Measurements from ENCODE around the gene IVD. TPM values are rescaled to one million over a fixed set of nuclear protein-coding genes. Genes with fewer than 3 reads are reported as not detected.

The IVD gene
- total RNA-seq, 1 donor from 2014 or later: 115 TPM

- H3K4me3 ChIP-seq: no peak overlapping the region
- ATAC-seq (no peak), DNase-seq (no peak)
- H3K27ac ChIP-seq: no peak overlapping the region
- no peak for TF ChIP-seq CTCF (IDR thresholded peaks at IDR 0.05)
- H3K27me3 ChIP-seq: no peaks in the 10 kb centered on the region
- intact Hi-C loops (cut with DNase I): no loop called here
- no peaks in the 10 kb centered on the region for H3K9me3 ChIP-seq
- H3K36me3 ChIP-seq: peaks cover 71% of the 10 kb centered on the region
- peaks cover 13% of the 10 kb centered on the region for H3K4me1 ChIP-seq
Observed at GRCh38 chr15:40410476-40410875, 4.9 kb downstream of the IVD start.

- peaks cover 85% of the 10 kb centered on the region for H3K36me3 ChIP-seq
- no peak overlapping the region for H3K4me3 ChIP-seq
- no peaks in the 10 kb centered on the region for H3K9me3 ChIP-seq
- H3K27ac ChIP-seq: no peak overlapping the region
- intact Hi-C loops (cut with DNase I): no loop called here
- peaks cover 4% of the 10 kb centered on the region for H3K4me1 ChIP-seq
- H3K27me3 ChIP-seq: no peaks in the 10 kb centered on the region
- TF ChIP-seq CTCF (IDR thresholded peaks at IDR 0.05): no peak
- DNase-seq (no peak), ATAC-seq (no peak)
Observed at GRCh38 chr15:40412095-40412759, 6.6 kb downstream of the IVD start.

- intact Hi-C loops (cut with DNase I): no loop called here
- H3K27me3 ChIP-seq: no peaks in the 10 kb centered on the region
- DNase-seq: no peak
- H3K9me3 ChIP-seq: no peaks in the 10 kb centered on the region
- no peak overlapping the region for H3K27ac ChIP-seq
- H3K36me3 ChIP-seq: peaks cover 91% of the 10 kb centered on the region
- no peaks in the 10 kb centered on the region for H3K4me1 ChIP-seq
- no peak for TF ChIP-seq CTCF (IDR thresholded peaks at IDR 0.05)
- no peak for ATAC-seq
- H3K4me3 ChIP-seq: no peak overlapping the region
Observed at GRCh38 chr15:40413036-40413435, 7.4 kb downstream of the IVD start.

GRCh38 chr15:40414816-40415215, 9.2 kb downstream of the IVD start:
- no peak for DNase-seq
- no peak for TF ChIP-seq CTCF (IDR thresholded peaks at IDR 0.05)

GRCh38 chr15:40415226-40415625, 9.6 kb downstream of the IVD start:
- Histone ChIP-seq H3K27ac (no peak overlapping the region), H3K27me3 (no peaks in the 10 kb centered on the region), H3K9me3 (no peaks in the 10 kb centered on the region), H3K36me3 (peaks cover 81% of the 10 kb centered on the region), H3K4me3 (no peak overlapping the region), H3K4me1 (peaks cover 3% of the 10 kb centered on the region)
- intact Hi-C loops (cut with DNase I): no loop called here
- ATAC-seq (no peak), DNase-seq (no peak)
- TF ChIP-seq CTCF (IDR thresholded peaks at IDR 0.05): no peak

More at GRCh38 chr15:40414816-40415215, 9.2 kb downstream of the IVD start:
- intact Hi-C loops (cut with DNase I): no loop called here
- H3K36me3 ChIP-seq: peaks cover 84% of the 10 kb centered on the region
- H3K4me1 ChIP-seq: no peaks in the 10 kb centered on the region
- H3K27me3 ChIP-seq: no peaks in the 10 kb centered on the region
- ATAC-seq: no peak
- H3K9me3 ChIP-seq: no peaks in the 10 kb centered on the region
- no peak overlapping the region for H3K27ac ChIP-seq
- no peak overlapping the region for H3K4me3 ChIP-seq

DNA sequence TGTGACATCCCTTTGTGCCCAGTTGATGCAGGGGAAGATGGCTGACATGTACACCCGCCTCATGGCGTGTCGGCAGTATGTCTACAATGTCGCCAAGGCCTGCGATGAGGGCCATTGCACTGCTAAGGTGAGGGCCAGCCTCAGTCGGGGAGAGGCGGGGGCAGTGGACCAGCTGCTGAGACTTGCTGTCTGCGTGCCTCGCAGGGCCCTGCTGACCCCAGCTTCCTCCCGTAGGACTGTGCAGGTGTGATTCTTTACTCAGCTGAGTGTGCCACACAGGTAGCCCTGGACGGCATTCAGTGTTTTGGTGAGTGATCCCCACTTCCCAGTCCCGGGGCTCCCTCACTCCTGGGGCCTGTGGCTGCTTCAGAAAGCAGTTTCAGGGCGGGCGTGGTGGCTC, 10.5 kb downstream of the IVD start:
- no peaks in the 10 kb centered on the region for H3K9me3 ChIP-seq
- H3K36me3 ChIP-seq: peaks cover 72% of the 10 kb centered on the region
- H3K4me3 ChIP-seq: no peak overlapping the region
- H3K4me1 ChIP-seq: peaks cover 9% of the 10 kb centered on the region
- H3K27me3 ChIP-seq: no peaks in the 10 kb centered on the region
- DNase-seq (no peak), ATAC-seq (no peak)
- intact Hi-C loops (cut with DNase I): no loop called here
- no peak for TF ChIP-seq CTCF (IDR thresholded peaks at IDR 0.05)
- no peak overlapping the region for H3K27ac ChIP-seq
